Body of pancreas (tissue), 4 donors: ENCODE measurements around the gene ATG2B.

Source experiments
- POLR2A ChIP-seq, 3 donors: fragments of 450-650 bp; IDR thresholded peaks; one replicate each; pipeline ENCODE4 v1.6.1; 2016; ENCODE audit warnings: antibody characterized with exemption in 3 of 3, mild to moderate bottlenecking in 2 of 3
- TF ChIP-seq, protein P1 (sequence below), 7 experiments: fragments of 450-650 bp in 4 of 7; fragments of 200-600 bp in 3 of 7; sonication (generic) in 3 of 7; IDR thresholded peaks; one replicate each; pipeline ENCODE4 v1.5.1; 2016 to 2019; ENCODE audit warnings: antibody characterized with exemption in 7 of 7

DNA sequence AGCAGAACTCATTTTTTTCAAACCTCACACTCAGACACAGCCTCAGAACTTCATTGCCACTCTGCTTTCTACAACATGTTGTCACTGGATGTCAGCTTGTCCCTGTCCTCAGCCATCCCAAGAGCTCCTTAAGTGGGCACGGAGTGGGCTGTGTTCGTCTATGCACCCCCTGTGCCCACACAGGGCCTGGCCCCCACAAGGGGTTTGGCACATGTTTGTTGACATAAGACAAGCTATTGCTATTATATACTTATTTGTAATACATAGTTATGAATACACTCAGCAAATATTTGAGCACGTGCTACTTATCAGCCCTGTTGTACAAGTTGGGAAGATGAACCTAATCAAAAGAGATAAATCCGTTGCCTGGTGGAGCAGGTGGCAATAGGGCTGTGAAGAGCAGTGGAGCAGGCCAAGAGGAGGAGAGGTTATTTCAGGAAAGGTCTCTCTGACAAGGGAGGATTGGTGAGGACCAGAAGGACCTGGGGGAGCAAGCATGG, 111.4 kb downstream of the ATG2B start:
- TF ChIP-seq, protein P1, sequence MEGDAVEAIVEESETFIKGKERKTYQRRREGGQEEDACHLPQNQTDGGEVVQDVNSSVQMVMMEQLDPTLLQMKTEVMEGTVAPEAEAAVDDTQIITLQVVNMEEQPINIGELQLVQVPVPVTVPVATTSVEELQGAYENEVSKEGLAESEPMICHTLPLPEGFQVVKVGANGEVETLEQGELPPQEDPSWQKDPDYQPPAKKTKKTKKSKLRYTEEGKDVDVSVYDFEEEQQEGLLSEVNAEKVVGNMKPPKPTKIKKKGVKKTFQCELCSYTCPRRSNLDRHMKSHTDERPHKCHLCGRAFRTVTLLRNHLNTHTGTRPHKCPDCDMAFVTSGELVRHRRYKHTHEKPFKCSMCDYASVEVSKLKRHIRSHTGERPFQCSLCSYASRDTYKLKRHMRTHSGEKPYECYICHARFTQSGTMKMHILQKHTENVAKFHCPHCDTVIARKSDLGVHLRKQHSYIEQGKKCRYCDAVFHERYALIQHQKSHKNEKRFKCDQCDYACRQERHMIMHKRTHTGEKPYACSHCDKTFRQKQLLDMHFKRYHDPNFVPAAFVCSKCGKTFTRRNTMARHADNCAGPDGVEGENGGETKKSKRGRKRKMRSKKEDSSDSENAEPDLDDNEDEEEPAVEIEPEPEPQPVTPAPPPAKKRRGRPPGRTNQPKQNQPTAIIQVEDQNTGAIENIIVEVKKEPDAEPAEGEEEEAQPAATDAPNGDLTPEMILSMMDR (IDR thresholded peaks at IDR 0.05) = no peak
- no peak for TF ChIP-seq POLR2A (IDR thresholded peaks at IDR 0.05)
